Measurements from ENCODE around the gene CDKAL1.
A peak's percentile ranks its signal among the peaks of the same experiment; 100 is the strongest.

The CDKAL1 gene

DNA sequence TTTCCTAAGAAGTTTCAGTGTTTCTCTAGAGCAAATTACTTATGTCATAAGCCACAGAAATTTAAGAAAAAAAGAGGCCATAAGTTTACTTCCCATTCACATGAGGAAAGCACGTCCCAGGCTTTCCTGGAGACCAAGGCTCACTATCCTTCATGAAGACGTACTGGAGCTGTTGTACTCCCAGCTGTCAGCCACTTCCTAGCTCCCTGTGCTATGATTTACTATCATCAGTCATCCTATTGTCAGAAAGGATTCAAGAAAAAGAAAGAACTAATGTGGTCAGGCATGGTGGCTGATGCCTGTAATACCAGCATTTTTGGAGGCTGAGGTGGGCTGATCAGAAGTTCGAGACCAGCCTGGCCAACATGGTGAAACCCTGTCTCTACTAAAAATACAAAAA, 721.9 kb downstream of the CDKAL1 start:
- H3K4me1 Mint-ChIP-seq = peaks cover 0 to 5% of the 10 kb centered on the region in 2 donors
- peaks cover 0 to 6% of the 10 kb centered on the region in 2 donors for H3K27me3 Mint-ChIP-seq
- H3K9me3 Mint-ChIP-seq = peaks cover 3 to 4% of the 10 kb centered on the region in 2 donors
- no peaks in the 10 kb centered on the region for H3K36me3 Mint-ChIP-seq
- DNase-seq (no peak), ATAC-seq (replicated peaks) (no peak)
- no peak overlapping the region for H3K4me3 Mint-ChIP-seq
- H3K27ac Mint-ChIP-seq = no peak overlapping the region

- H3K4me3 Mint-ChIP-seq = no peak overlapping the region
- ATAC-seq (replicated peaks) (no peak), DNase-seq (no peak)
- H3K27ac Mint-ChIP-seq = no peak overlapping the region
- H3K9me3 Mint-ChIP-seq = peaks cover 4 to 7% of the 10 kb centered on the region in 2 donors
- peaks cover 0 to 6% of the 10 kb centered on the region in 2 donors for H3K27me3 Mint-ChIP-seq
- H3K36me3 Mint-ChIP-seq = no peaks in the 10 kb centered on the region
- peaks cover 0 to 5% of the 10 kb centered on the region in 2 donors for H3K4me1 Mint-ChIP-seq
Measured at GRCh38 chr6:21257125-21257524, 722.9 kb downstream of the CDKAL1 start.

GRCh38 chr6:21258665-21259064, 724.4 kb downstream of the CDKAL1 start:
- no peak for ATAC-seq (replicated peaks)
- no peaks in the 10 kb centered on the region for H3K36me3 Mint-ChIP-seq
- no peak for DNase-seq
- H3K27me3 Mint-ChIP-seq = peaks cover 0 to 6% of the 10 kb centered on the region in 2 donors
- H3K9me3 Mint-ChIP-seq = peaks cover 0 to 5% of the 10 kb centered on the region in 2 donors
- no peak overlapping the region for H3K4me3 Mint-ChIP-seq
- no peak overlapping the region for H3K27ac Mint-ChIP-seq
- H3K4me1 Mint-ChIP-seq = peaks cover 0 to 5% of the 10 kb centered on the region in 2 donors

DNA sequence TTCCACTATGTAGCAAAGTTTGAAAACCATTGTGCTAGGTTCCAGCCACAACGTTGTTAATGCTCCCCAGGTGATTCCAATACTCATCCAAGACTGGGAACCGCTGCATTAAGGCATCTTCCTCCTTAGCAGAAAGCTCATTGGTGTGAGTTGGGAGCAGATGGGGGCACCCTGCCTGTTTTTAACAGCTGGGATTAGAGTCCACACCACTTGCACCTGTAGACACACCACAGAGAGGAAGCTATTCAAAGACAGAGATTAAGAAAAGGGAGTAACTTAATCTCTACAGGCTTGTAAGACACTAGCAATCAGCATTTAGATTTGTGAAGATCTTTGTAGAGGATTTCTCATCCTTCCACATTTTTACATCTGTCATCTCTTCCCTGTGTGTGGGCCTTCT, 725.4 kb downstream of the CDKAL1 start:
- DNase-seq (no peak), ATAC-seq (replicated peaks) (no peak)
- no peak overlapping the region for H3K4me3 Mint-ChIP-seq
- peaks cover 0 to 3% of the 10 kb centered on the region in 2 donors for H3K9me3 Mint-ChIP-seq
- no peaks in the 10 kb centered on the region for H3K36me3 Mint-ChIP-seq
- peaks cover 0 to 6% of the 10 kb centered on the region in 2 donors for H3K27me3 Mint-ChIP-seq
- peaks cover 0 to 7% of the 10 kb centered on the region in 2 donors for H3K4me1 Mint-ChIP-seq
- no peak overlapping the region for H3K27ac Mint-ChIP-seq

- Mint-ChIP-seq H3K4me1 (peaks cover 3 to 15% of the 10 kb centered on the region in 2 donors), H3K27me3 (no peaks in the 10 kb centered on the region), H3K27ac (no peak overlapping the region)
Measured at GRCh38 chr6:21262504-21262903, 728.2 kb downstream of the CDKAL1 start.

GRCh38 chr6:21263531-21264287, 729.5 kb downstream of the CDKAL1 start:
- no peaks in the 10 kb centered on the region for H3K27me3 Mint-ChIP-seq
- ATAC-seq (replicated peaks) (no peak), DNase-seq (no peak)
- no peak overlapping the region for H3K27ac Mint-ChIP-seq
- H3K4me3 Mint-ChIP-seq = no peak overlapping the region
- no peaks in the 10 kb centered on the region for H3K36me3 Mint-ChIP-seq
- peaks cover 3 to 4% of the 10 kb centered on the region in 2 donors for H3K9me3 Mint-ChIP-seq
- peaks cover 3 to 10% of the 10 kb centered on the region in 2 donors for H3K4me1 Mint-ChIP-seq

More at GRCh38 chr6:21262504-21262903, 728.2 kb downstream of the CDKAL1 start:
- Mint-ChIP-seq H3K9me3 (peaks cover 3 to 4% of the 10 kb centered on the region in 2 donors), H3K36me3 (no peaks in the 10 kb centered on the region), H3K4me3 (no peak overlapping the region)
- ATAC-seq (replicated peaks) (no peak), DNase-seq (no peak)

- H3K4me3 Mint-ChIP-seq = no peak overlapping the region
- ATAC-seq (replicated peaks) (no peak), DNase-seq (no peak)
- H3K36me3 Mint-ChIP-seq = no peaks in the 10 kb centered on the region
- H3K27ac Mint-ChIP-seq = no peak overlapping the region
- peaks cover 3 to 4% of the 10 kb centered on the region in 2 donors for H3K9me3 Mint-ChIP-seq
- peaks cover 3 to 10% of the 10 kb centered on the region in 2 donors for H3K4me1 Mint-ChIP-seq
- H3K27me3 Mint-ChIP-seq = no peaks in the 10 kb centered on the region
Measured at GRCh38 chr6:21264288-21265033, 730.2 kb downstream of the CDKAL1 start.

GRCh38 chr6:21265034-21265729, 730.9 kb downstream of the CDKAL1 start:
- Mint-ChIP-seq H3K4me3 (no peak overlapping the region), H3K4me1 (peaks cover 3 to 10% of the 10 kb centered on the region in 2 donors), H3K27me3 (no peaks in the 10 kb centered on the region), H3K9me3 (peaks cover 3 to 4% of the 10 kb centered on the region in 2 donors), H3K36me3 (no peaks in the 10 kb centered on the region), H3K27ac (no peak overlapping the region)
- no peak for DNase-seq
- no peak for ATAC-seq (replicated peaks)

DNA sequence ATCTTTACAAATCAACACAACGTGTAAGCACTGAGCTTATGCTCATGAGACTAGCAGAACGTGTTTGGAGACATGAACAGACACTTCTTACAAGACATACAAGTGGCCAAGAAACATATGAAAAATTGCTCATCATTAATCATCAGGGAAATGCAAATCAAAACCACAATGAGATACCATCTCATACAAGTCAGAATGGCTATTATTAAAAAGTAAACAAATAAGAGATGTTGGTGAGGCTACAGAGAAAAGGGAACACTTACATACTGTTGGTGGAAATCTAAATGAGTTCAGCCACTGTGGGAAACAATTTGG, 731.4 kb downstream of the CDKAL1 start:
- H3K4me3 Mint-ChIP-seq = no peak overlapping the region
- ATAC-seq (replicated peaks) (no peak), DNase-seq (no peak)
- no peak overlapping the region for H3K27ac Mint-ChIP-seq
- H3K36me3 Mint-ChIP-seq = no peaks in the 10 kb centered on the region
- H3K9me3 Mint-ChIP-seq = peaks cover 3 to 4% of the 10 kb centered on the region in 2 donors
- peaks cover 3 to 10% of the 10 kb centered on the region in 2 donors for H3K4me1 Mint-ChIP-seq
- H3K27me3 Mint-ChIP-seq = no peaks in the 10 kb centered on the region

- H3K9me3 Mint-ChIP-seq = peaks cover 9 to 11% of the 10 kb centered on the region in 2 donors
- ATAC-seq (replicated peaks) (no peak), DNase-seq (no peak)
- no peaks in the 10 kb centered on the region for H3K4me1 Mint-ChIP-seq
- H3K27ac Mint-ChIP-seq = peak overlapping the region; percentile 37
- peaks cover 0 to 3% of the 10 kb centered on the region in 2 donors for H3K36me3 Mint-ChIP-seq
- no peak overlapping the region for H3K4me3 Mint-ChIP-seq
- H3K27me3 Mint-ChIP-seq = no peaks in the 10 kb centered on the region
Measured at GRCh38 chr6:21270636-21271201, 736.5 kb downstream of the CDKAL1 start.

DNA sequence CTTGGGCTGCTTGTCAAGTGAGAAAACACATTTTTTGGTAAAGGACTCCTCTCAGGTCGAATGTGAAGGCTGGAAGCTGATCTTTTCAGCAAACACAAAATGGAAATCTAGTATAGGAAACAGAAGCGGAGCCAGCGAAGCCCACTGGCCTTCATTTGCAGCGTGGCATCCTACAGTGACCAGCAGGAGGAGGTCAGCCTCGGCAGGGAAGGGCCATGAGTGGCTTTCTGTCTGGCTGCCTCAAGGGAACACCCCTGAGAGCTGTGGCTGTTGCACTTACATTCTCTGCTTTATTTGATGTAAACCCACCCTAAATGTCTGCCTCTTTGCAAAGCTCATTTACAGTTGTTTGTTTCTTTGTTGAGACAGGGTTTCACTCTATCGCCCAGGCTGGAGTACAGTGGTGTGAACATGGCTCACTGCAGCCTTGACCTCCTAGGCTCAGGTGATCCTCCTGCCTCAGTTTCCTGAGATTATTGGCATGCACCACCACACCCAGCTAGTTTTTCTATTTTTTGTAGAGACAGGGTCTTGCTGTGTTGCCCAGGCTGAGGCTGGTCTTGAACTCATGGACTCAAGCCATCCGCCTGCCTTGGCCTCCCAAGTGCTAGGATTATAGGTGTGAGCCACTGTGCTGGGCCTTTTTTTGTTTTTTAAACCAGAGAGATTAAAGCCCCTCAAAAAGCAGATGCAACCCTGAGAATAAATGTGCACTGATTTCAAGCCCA, 737.3 kb downstream of the CDKAL1 start:
- Mint-ChIP-seq H3K27ac (no peak overlapping the region), H3K36me3 (peaks cover 0 to 3% of the 10 kb centered on the region in 2 donors), H3K9me3 (peaks cover 8 to 9% of the 10 kb centered on the region in 2 donors), H3K4me3 (no peak overlapping the region), H3K4me1 (no peaks in the 10 kb centered on the region), H3K27me3 (no peaks in the 10 kb centered on the region)
- no peak for DNase-seq
- ATAC-seq (replicated peaks) = no peak

- Mint-ChIP-seq H3K9me3 (peaks cover 8 to 9% of the 10 kb centered on the region in 2 donors), H3K4me3 (no peak overlapping the region), H3K27me3 (no peaks in the 10 kb centered on the region), H3K36me3 (peaks cover 0 to 3% of the 10 kb centered on the region in 2 donors), H3K4me1 (no peaks in the 10 kb centered on the region), H3K27ac (no peak overlapping the region)
- ATAC-seq (replicated peaks) (no peak), DNase-seq (no peak)
Measured at GRCh38 chr6:21273451-21273850, 739.2 kb downstream of the CDKAL1 start.

GRCh38 chr6:21274851-21275250, 740.6 kb downstream of the CDKAL1 start:
- Mint-ChIP-seq H3K27ac (no peak overlapping the region), H3K27me3 (no peaks in the 10 kb centered on the region), H3K4me1 (no peaks in the 10 kb centered on the region), H3K9me3 (peaks cover 8 to 9% of the 10 kb centered on the region in 2 donors), H3K4me3 (no peak overlapping the region), H3K36me3 (peaks cover 0 to 3% of the 10 kb centered on the region in 2 donors)
- DNase-seq (no peak), ATAC-seq (replicated peaks) (no peak)

Data from stimulated activated naive B cell treated with anti-CD40 and anti-IgM and Interleukin-4, amounts not matched to agents 10 μg/mL and 1 μg/mL and 100 μg/mL, for 72 hours (primary cell).